Heart left ventricle (tissue), 13 donors: ENCODE results near the gene WDR18.

Source experiments
- POLR2A ChIP-seq, 2 donors: fragments of 450-650 bp; IDR thresholded peaks; one replicate each; pipeline ENCODE4 v1.6.1; 2017; ENCODE audit warnings: antibody characterized with exemption in 2 of 2, mild to moderate bottlenecking in 2 of 2, moderate library complexity in 2 of 2
- TF ChIP-seq, protein P1 (sequence below), 12 donors: fragments of 200-600 bp; sonication (generic) in 4 of 12; IDR thresholded peaks; one replicate each; pipeline versions ENCODE4 v1.5.0 to v1.8.0; 2018 to 2022; ENCODE audit warnings: antibody characterized with exemption in 12 of 12, mild to moderate bottlenecking in 5 of 12
- donor health status: ischemic (EF 13 %, LVEDD 7.1; RV severe dilation, severe dysfunction).
- donor health status: DM: no; HTN: yes; CAD: no.
- donor health status: DM: no; HTN: no; CAD: no.
- donor health status: ischemic (EF 25% LVEDD 6.9; RV normal size, moderate dysfunction).
- donor health status: ischemic (EF 25% LVEDD 5.7; RV mildly dilated, moderate dysfunction).
- donor health status: ischemic (EF 35%, LVEDD 5.7; RV mildly dilated, moderate dysfunction).
- donor health status: nonischemic (EF 11% LVEDD 7.7; RV severe dilation, severe dysfunction).
- donor health status: DM: yes; HTN: yes; CAD: no.
- donor health status: PGD.
- donor health status: ischemic (EF 29% LVEDD 5.4; RV normal size, mild dysfunction).
- donor health status: nonischemic (EF 23%, LVEDD 6.1; RV moderate dilation, normal function).

DNA sequence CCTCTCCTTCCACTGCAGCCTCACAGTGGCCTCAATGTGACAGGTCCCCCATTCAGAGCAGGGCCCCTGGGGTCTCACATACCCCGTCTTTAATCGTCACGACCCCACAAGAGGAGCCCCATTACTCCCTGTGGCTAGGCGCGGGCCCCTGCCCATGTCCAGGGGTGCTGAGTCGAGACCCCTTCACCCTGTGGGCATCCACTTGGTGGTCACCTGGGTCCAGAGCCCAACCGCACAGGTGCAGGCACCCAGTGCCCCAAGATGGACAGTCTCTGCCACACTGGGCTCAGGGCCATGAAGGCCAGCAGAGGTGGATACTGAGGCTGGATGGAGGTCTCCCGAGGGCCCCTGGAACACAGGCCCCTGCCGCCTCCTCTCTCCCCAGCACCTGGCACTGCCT, 33.8 kb downstream of the WDR18 start:
- TF ChIP-seq, protein P1, sequence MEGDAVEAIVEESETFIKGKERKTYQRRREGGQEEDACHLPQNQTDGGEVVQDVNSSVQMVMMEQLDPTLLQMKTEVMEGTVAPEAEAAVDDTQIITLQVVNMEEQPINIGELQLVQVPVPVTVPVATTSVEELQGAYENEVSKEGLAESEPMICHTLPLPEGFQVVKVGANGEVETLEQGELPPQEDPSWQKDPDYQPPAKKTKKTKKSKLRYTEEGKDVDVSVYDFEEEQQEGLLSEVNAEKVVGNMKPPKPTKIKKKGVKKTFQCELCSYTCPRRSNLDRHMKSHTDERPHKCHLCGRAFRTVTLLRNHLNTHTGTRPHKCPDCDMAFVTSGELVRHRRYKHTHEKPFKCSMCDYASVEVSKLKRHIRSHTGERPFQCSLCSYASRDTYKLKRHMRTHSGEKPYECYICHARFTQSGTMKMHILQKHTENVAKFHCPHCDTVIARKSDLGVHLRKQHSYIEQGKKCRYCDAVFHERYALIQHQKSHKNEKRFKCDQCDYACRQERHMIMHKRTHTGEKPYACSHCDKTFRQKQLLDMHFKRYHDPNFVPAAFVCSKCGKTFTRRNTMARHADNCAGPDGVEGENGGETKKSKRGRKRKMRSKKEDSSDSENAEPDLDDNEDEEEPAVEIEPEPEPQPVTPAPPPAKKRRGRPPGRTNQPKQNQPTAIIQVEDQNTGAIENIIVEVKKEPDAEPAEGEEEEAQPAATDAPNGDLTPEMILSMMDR (IDR thresholded peaks at IDR 0.05), result no peak
- TF ChIP-seq POLR2A (IDR thresholded peaks at IDR 0.05), result no peak
